ENCODE data around the gene IMPG2. TPM values are rescaled to one million over a fixed set of nuclear protein-coding genes. Genes with fewer than 3 reads are reported as not detected.

IMPG2 gene
- total RNA-seq, 2 experiments from 2014 or later: 0.06 TPM

DNA sequence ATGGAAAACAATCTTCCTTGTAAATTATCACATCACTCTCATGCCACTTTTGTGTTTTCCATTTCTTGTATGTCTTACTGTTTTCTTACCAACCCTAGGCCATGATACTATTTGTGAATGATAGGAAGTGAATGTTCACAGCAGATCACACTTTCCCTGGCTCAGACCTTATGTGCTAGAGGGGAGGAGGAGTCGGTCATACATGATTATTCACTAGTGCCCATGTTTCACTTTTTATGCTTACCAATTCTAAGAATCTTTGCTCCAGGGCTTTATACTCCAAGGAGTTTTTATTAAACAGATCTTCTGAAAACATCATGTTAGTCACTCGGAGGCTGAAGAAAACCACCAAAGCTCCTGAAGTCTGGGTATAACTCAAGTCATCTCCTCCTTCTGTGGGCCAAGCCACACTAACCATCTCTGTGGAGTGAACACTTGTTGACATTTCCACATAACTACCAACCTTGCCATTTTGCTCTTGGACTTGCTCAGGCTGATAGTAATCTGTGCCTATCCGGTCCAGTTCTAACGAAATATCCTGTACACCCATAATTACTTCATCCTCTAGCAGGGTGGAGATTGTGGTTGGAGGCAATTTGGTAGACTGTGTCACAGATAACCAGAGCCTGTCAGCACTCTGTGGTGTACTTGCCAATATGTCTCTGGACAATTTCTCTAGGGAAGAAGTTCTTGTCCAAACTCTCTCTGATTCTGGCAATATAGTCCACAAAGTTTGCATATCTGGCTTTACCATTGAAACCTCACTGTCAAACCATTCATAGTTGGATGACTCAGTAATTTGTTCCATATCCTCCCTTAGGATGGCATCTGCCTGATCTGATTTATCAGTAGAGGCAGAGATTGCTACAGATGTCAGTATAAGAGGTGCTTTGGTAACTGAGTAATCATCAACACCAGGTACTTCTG lies 76.8 kb downstream of the IMPG2 start:
- CTCF ChIA-PET: no interaction called here
- POLR2A ChIA-PET: no interaction called here

DNA sequence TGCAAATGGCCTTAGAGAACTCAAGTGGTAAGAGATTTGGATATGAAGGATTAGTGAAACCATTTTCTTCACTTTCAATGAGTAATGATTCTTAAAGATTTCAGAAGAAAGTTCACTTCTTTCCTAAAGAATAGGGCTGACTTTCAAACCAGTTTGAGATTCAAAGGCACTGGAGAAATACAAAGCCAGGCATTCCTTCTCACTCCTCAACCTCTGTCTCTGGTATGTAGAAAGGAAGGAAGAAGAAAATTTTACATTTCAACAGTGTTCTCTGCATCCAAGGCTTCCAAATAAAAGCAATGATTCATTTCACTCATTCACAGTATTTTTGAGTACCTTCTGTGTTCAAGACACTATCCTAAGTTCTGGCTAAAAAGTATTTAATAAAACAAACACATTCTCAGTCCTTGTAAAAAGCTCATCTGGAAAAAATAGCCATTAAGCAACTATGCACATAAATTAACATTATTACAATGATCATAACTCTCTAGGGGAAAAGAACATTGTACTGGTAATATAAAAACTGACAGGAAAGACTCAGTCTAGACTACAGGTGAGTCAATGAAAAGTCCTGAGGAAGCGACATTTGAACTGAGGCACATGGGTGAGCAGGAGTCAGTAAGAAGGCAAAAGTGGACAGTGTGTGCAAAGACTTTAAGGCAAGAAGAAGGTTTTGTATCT lies 79.5 kb downstream of the IMPG2 start:
- CTCF ChIA-PET: no interaction called here
- POLR2A ChIA-PET: no interaction called here

GRCh38 chr3:101235048-101235447 lies 85.3 kb downstream of the IMPG2 start:
- ChIA-PET POLR2A (no interaction called here), CTCF (no interaction called here)

DNA sequence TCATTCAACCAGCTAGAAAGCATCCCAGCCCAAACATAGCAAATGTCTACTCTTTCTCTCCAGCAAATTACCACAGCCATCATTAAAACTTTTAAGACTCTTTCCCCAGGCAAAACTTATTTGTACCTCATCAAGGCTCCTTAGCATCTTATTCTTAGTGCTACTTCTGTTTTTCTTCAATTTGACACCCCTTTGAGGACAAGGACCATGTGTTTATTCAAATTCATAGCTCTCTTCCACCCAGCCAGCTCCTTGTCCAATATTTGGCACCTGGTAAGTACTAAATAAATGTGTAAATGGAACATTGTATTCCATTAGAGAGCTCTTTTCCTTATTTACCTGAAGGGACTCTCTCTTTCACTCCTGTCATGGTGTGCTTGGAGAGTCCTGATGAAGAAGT lies 89.8 kb downstream of the IMPG2 start:
- ChIA-PET POLR2A (no interaction called here), CTCF (no interaction called here)

DNA sequence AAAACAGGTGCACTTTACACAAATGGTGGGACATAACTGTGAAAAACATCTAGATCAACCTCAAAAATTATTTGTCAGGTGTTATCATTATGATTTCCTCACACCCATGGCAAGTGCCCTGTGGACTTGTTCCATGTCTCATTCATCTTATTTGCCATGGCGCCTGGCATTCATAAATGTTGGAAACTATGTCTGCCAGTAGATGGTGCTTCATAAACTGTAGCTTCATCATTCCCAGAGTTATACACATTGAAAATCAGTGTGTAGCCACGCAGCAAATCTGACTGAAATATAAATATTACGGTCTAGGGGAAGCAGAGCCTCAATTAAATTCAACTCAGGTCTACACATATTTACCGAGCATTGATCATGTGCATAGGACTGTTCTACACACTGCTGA lies 90.7 kb downstream of the IMPG2 start:
- POLR2A ChIA-PET: no interaction called here

GRCh38 chr3:101228441-101228840 lies 91.9 kb downstream of the IMPG2 start:
- POLR2A ChIA-PET: no interaction called here
- CTCF ChIA-PET: no interaction called here

More for the DNA sequence above, 90.7 kb downstream of the IMPG2 start:
- CTCF ChIA-PET: no interaction called here

DNA sequence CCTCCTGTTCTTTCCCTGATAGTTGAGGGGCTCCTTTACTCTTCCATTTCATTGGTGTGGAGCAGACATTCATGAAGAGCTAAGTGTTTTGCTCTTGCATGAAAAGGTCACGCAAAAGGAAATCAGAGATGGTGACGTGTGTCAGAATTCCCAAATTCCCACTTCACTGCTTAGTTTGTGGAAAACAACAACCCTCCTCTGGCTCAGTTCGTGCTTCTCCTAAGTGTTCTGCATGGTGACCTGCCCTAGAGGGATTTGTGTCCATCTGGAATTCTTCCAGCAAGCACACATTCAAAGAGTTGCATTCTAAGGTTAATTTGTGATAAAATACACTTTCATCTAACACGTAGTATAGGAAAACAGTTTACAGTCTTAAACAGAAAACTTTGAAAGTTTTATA lies 95.6 kb downstream of the IMPG2 start:
- CTCF ChIA-PET: no interaction called here

DNA sequence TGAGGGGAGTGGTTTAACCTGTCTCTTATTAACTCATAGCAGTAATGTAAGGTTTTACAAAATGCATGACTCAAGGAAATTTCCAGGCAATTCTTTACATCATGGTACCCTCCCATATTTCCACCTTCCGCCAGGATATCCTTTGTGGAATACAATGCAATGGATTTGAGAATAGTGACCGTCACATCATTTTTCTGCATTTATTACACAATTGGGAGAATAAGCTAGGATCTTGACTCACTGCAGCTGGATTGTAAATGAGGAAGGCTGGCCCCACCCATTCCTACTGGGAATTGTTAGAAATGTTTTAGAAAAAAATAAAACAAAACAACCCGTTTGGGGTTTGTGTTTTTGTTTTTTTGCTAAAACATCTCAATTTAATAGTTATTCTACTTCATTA lies 97.4 kb downstream of the IMPG2 start:
- CTCF ChIA-PET: no interaction called here
- POLR2A ChIA-PET: no interaction called here

More for the DNA sequence above, 95.6 kb downstream of the IMPG2 start:
- POLR2A ChIA-PET: no interaction called here

DNA sequence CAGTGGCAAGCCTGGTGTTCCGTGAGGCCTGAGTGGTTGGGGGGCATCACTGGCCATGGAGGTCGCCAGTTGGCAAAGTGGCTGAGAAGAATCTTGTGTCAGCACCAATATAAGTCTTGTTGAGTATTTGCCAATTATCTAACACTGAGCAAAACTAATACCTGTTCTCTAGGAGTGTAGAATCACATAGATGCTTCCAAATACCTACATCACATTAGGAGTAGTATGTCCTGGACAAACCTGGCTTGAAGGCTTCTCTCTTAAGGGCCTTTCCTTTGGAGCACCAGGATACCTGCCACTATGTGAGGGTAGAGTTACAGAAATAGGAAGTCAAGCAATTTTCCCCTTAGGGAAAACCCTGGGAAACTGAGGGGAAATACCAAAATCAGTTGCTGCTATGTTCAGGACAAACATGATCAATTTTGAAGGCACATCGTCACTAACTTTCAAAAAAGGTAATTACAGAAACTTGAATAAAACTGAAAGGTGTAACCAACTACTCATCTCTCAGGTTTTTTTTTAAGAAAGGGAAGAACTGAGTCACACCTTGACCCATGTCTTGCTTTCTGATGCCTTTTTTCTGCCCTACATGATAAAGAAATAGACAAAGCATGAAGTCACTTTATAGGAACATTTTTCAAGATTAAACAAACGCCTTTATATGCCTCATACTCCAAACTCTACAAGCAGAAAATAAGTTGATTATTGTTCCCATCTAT lies 100.4 kb downstream of the IMPG2 start:
- ChIA-PET POLR2A (interaction anchor here (0.6 kb wide), 1 partner anchor 509 kb away, joined by 3 read pairs; no protein-coding TSS in a partner anchor), CTCF (interaction anchor here (0.6 kb wide), 1 partner anchor 509 kb away, joined by 4 read pairs; no protein-coding TSS in a partner anchor)

GRCh38 chr3:101217472-101218245 lies 102.7 kb downstream of the IMPG2 start:
- POLR2A ChIA-PET: no interaction called here
- CTCF ChIA-PET: no interaction called here

DNA sequence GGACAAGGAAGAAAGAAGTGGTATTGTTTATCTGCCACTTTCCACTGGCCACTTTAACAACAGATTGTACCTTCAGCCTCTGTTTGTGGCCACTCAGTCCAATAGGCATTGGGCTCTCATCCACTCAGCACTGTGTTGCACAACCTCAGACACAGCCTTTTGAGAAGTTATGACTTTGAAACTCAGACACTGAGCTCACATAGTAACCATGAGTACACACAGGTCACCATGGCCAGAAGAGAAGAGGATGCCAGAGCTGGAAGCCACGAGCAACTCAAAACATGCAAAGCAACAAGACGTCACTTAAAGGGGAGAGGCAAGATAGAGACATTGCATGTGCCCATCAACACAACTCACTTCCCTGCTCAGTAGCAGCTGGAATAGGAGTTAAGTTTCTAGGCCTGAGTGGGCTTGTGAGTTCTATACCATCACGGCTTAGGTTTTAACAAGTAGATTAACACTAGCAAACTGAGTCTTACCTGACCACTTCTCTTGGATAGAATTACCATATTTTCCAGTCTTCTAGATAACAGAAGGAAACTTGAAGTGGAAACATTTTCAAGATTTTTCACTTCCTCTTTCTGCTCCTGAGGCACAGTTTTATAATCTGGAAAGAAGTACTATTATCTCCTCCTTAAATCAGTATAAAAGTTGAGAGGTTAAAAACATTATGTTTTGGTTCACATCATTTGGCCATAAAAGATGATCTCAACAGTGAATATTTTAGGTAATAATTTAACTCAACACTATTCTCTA lies 103.5 kb downstream of the IMPG2 start:
- POLR2A ChIA-PET: no interaction called here
- CTCF ChIA-PET: no interaction called here

DNA sequence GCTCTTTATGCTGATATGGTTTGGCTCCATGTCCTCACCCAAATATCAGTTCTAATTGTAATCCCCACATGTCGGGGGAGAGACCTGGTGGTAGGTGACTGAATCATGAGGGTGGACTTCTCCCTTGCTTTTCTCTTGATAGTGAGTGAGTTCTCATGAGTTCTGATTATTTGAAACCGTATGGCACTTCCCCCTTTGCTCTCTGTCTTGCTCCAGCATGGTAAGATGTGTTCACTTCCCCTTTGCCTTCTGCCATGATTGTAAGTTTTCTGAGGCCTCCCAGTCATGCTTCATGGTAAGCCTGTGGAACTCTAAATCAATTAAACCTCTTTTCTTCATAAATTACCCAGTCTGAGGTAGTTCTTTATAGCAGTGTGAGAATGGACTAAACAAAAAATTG lies 107.6 kb downstream of the IMPG2 start:
- ChIA-PET CTCF (no interaction called here), POLR2A (no interaction called here)

DNA sequence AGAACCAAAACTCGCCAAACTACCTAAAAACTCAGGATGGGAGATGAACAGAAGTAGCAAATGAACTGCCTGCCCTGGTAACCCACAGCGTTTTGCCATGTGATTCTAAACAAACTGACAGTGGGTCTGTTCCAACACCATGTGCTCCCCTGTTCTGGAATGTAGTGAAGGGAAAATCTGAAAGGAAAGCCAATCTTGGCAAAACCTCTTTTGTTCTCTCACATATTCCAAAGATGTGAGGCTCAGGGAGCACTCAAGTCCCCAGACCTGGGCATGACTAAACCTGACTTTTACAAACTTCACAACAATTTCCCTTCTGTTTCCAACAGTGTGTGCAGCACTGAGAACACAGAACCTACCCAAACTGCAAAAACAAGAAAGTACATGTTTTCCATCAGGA lies 116.1 kb downstream of the IMPG2 start:
- ChIA-PET CTCF (no interaction called here), POLR2A (no interaction called here)

- CTCF ChIA-PET: interaction anchor here (0.5 kb wide), 1 partner anchor 244 kb away, joined by 3 read pairs; no protein-coding TSS in a partner anchor
Observed at GRCh38 chr3:101203411-101203810, 117.0 kb downstream of the IMPG2 start.

GRCh38 chr3:101202640-101203039 lies 117.7 kb downstream of the IMPG2 start:
- ChIA-PET POLR2A (no interaction called here), CTCF (no interaction called here)

More at GRCh38 chr3:101203411-101203810, 117.0 kb downstream of the IMPG2 start:
- POLR2A ChIA-PET: no interaction called here

GRCh38 chr3:101200461-101200860 lies 119.9 kb downstream of the IMPG2 start:
- ChIA-PET CTCF (no interaction called here), POLR2A (no interaction called here)

DNA sequence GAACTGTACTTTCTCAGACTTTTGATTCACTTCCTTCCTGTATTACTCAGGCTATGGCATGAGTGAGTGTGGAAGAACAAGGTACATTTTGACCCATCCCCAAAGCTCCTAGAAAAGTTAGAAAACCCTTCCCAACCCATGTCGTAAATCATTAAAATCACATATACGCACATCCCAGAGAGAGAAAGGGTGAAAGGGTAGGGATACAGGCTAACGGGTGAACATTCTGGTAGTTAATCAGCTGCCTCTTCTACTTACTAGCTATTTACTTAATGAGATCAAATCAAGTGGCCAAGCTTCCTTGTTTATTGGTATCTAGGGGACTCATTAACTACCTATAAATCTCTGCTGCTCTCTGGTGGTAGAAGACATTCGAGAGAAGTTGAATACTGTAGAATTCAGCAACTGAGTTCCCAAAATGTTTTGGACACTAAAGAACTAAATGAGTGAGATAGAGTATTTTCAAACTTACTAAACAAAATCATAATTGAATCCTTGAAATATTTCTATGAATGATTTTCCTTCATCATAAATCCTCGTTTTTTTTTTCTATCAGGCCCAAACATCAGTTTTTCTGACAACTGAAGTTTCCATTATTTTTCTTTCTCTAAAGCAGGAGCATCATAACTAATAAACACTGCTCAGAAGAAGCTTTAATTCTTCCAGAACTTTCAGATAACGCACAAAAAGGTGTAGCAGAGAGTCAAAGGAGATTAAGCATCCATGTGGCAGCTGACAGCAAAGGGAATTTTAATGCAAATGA lies 124.2 kb downstream of the IMPG2 start:
- POLR2A ChIA-PET: interaction anchor here (0.7 kb wide), 1 partner anchor 461 kb away, joined by 3 read pairs; no protein-coding TSS in a partner anchor

DNA sequence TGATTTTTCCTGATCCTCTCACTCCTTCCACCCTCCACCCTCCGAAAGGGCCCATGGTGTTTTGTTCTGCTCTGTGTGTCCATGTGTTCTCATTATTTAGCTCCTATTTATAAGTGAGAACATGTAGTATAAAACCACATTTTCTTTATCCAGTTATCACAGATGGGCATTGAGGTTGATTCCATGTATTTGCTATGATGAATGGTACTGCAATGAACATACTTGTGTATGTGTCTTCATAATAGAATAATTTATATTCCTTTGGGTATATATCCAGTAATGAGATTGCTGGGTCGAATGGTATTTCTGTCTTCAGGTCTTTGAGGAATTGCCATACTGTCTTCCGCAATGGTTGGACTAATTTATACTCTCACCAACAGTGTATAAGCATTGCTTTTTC lies 126.0 kb downstream of the IMPG2 start:
- ChIA-PET CTCF (no interaction called here), POLR2A (no interaction called here)

More for the DNA sequence above, 124.2 kb downstream of the IMPG2 start:
- CTCF ChIA-PET: interaction anchor here (0.6 kb wide), 1 partner anchor 484 kb away, joined by 4 read pairs; no protein-coding TSS in a partner anchor
